D341Med (cell line): ENCODE data around the gene SMC1A.
A peak's percentile ranks its signal among the peaks of the same experiment; 100 is the strongest.
"Not testable (repeated sequence)": the region's sequence is repeated elsewhere in the genome, so short reads cannot be mapped to it uniquely, and the experiment has no call there.

Experiments
- DNase-seq: peaks from one replicate; pipeline ENCODE4 v3.0.0; 2012; ENCODE audit warnings: low spot score

Gene SMC1A

GRCh38 chrX:53421772-53422085 lies 725 bp downstream of the SMC1A start:
- DNase-seq: peak; percentile 39

- DNase-seq: no peak
Observed at GRCh38 chrX:53421125-53421524, 1.3 kb downstream of the SMC1A start.

- not testable (repeated sequence) for DNase-seq
Observed at GRCh38 chrX:53420351-53420750, 2.1 kb downstream of the SMC1A start.

GRCh38 chrX:53412446-53412845 lies 10.0 kb downstream of the SMC1A start:
- no peak for DNase-seq

GRCh38 chrX:53403535-53403934 lies 18.9 kb downstream of the SMC1A start:
- no peak for DNase-seq

GRCh38 chrX:53398216-53398615 lies 24.2 kb downstream of the SMC1A start:
- DNase-seq: no peak

- DNase-seq: no peak
Observed at GRCh38 chrX:53395605-53396298, 26.7 kb downstream of the SMC1A start.

GRCh38 chrX:53383376-53384076 lies 38.9 kb downstream of the SMC1A start:
- peak; percentile 67 for DNase-seq

- DNase-seq: no peak
Observed at GRCh38 chrX:53379747-53380146, 42.7 kb downstream of the SMC1A start.

- DNase-seq: no peak
Observed at GRCh38 chrX:53379008-53379710, 43.3 kb downstream of the SMC1A start.

- no peak for DNase-seq
Observed at GRCh38 chrX:53377464-53377863, 45.0 kb downstream of the SMC1A start.

GRCh38 chrX:53376888-53377287 lies 45.6 kb downstream of the SMC1A start:
- peak; percentile 49 for DNase-seq

- DNase-seq: no peak
Observed at GRCh38 chrX:53374923-53375322, 47.5 kb downstream of the SMC1A start.

GRCh38 chrX:53374222-53374820 lies 48.1 kb downstream of the SMC1A start:
- DNase-seq: no peak

- no peak for DNase-seq
Observed at GRCh38 chrX:53373307-53373706, 49.1 kb downstream of the SMC1A start.

- DNase-seq: not testable (repeated sequence)
Observed at GRCh38 chrX:53366454-53366853, 56.0 kb downstream of the SMC1A start.

GRCh38 chrX:53362449-53362848 lies 60.0 kb downstream of the SMC1A start:
- no peak for DNase-seq

GRCh38 chrX:53357799-53358530 lies 64.5 kb downstream of the SMC1A start:
- no peak for DNase-seq

GRCh38 chrX:53356186-53356585 lies 66.3 kb downstream of the SMC1A start:
- no peak for DNase-seq

- no peak for DNase-seq
Observed at GRCh38 chrX:53354669-53355068, 67.8 kb downstream of the SMC1A start.

GRCh38 chrX:53347948-53348347 lies 74.5 kb downstream of the SMC1A start:
- no peak for DNase-seq
